Adrenal gland (tissue), 5 donors: ENCODE measurements around the gene HNRNPL.

Experiments used
- POLR2A ChIP-seq, 2 donors: fragments of 450-650 bp; IDR thresholded peaks; one replicate each; pipeline ENCODE4 v1.6.1; 2017; ENCODE audit warnings: antibody characterized with exemption in 2 of 2, mild to moderate bottlenecking in 2 of 2, moderate library complexity in 1 of 2
- TF ChIP-seq, protein P1 (sequence below), 6 experiments: fragments of 450-650 bp in 4 of 6; fragments of 200-600 bp in 2 of 6; sonication (generic) in 1 of 6; IDR thresholded peaks; 1 replicate in 5 of 6; 2 replicates in 1 of 6; pipeline versions ENCODE4 v1.5.1 to v1.8.0; 2016 to 2021; ENCODE audit warnings: antibody characterized with exemption in 6 of 6, mild to moderate bottlenecking in 2 of 6, moderate library complexity in 1 of 6
- donor health status: DM: no; HTN: no; CAD: no.

GRCh38 chr19:38815059-38816001 lies 34.5 kb downstream of the HNRNPL start:
- TF ChIP-seq, protein P1, sequence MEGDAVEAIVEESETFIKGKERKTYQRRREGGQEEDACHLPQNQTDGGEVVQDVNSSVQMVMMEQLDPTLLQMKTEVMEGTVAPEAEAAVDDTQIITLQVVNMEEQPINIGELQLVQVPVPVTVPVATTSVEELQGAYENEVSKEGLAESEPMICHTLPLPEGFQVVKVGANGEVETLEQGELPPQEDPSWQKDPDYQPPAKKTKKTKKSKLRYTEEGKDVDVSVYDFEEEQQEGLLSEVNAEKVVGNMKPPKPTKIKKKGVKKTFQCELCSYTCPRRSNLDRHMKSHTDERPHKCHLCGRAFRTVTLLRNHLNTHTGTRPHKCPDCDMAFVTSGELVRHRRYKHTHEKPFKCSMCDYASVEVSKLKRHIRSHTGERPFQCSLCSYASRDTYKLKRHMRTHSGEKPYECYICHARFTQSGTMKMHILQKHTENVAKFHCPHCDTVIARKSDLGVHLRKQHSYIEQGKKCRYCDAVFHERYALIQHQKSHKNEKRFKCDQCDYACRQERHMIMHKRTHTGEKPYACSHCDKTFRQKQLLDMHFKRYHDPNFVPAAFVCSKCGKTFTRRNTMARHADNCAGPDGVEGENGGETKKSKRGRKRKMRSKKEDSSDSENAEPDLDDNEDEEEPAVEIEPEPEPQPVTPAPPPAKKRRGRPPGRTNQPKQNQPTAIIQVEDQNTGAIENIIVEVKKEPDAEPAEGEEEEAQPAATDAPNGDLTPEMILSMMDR (IDR thresholded peaks at IDR 0.05) = no peak
- no peak for TF ChIP-seq POLR2A (IDR thresholded peaks at IDR 0.05)
